Osteoblast (primary cell): ENCODE data around the gene MTA3. TPM values are rescaled to one million over a fixed set of nuclear protein-coding genes. Genes with fewer than 3 reads are reported as not detected.

Experiments
- DNase-seq: peaks from one replicate; pipeline ENCODE4 v3.0.0; 2011; ENCODE audit warnings: low spot score, mixed read lengths; ENCODE audit not compliant: insufficient read length; ENCODE audit errors: missing footprints
- H2AFZ ChIP-seq: 2 replicates; pipeline ENCODE4 v1.6.0; 2011; ENCODE audit warnings: mild to moderate bottlenecking, low read length
- H3K27ac ChIP-seq: 2 replicates; pipeline ENCODE4 v1.5.1; 2011; ENCODE audit warnings: mild to moderate bottlenecking, low read depth, low read length, moderate library complexity
- H3K27me3 ChIP-seq: 2 replicates; pipeline ENCODE4 v1.6.0; 2012; ENCODE audit warnings: mild to moderate bottlenecking, control low read depth, inconsistent platforms, low read length, moderate library complexity; ENCODE audit not compliant: insufficient read depth
- H3K36me3 ChIP-seq: 2 replicates; pipeline ENCODE4 v1.5.1; 2011; ENCODE audit warnings: mild to moderate bottlenecking, low read length, control low read depth, moderate library complexity; ENCODE audit not compliant: insufficient read depth
- H3K4me1 ChIP-seq: 2 replicates; pipeline ENCODE4 v1.5.1; 2011; ENCODE audit warnings: mild to moderate bottlenecking, low read length, control low read depth, moderate library complexity; ENCODE audit not compliant: insufficient read depth
- H3K4me2 ChIP-seq: 2 replicates; pipeline ENCODE4 v1.6.0; 2011; ENCODE audit warnings: mild to moderate bottlenecking, low read length; ENCODE audit not compliant: insufficient read depth
- H3K4me3 ChIP-seq: fragments of 200-600 bp; sonication (generic); 3 replicates; pipeline ENCODE4 v1.5.1; 2012; ENCODE audit warnings: mild to moderate bottlenecking, low read length, inconsistent platforms; ENCODE audit not compliant: insufficient read depth
- H3K79me2 ChIP-seq: 2 replicates; pipeline ENCODE4 v1.6.0; 2012; ENCODE audit warnings: mild to moderate bottlenecking, low read length, control low read depth, inconsistent platforms; ENCODE audit not compliant: insufficient read depth
- H3K9me3 ChIP-seq: 2 replicates; pipeline ENCODE4 v1.5.1; 2011; ENCODE audit warnings: low read depth, low read length, control low read depth
- H4K20me1 ChIP-seq: 2 replicates; pipeline ENCODE4 v1.6.0; 2012; ENCODE audit warnings: mild to moderate bottlenecking, low read length, control low read depth; ENCODE audit not compliant: insufficient read depth
- CTCF ChIP-seq: IDR thresholded peaks from 2 replicates; pipeline ENCODE4 v1.5.1; 2011; ENCODE audit warnings: mild to moderate bottlenecking, low read depth, low read length, moderate library complexity; ENCODE audit errors: extremely low read depth
- total RNA-seq: library from RNA; depleted of rRNA; stranded (reverse); fragments of >200 nt; gene quantifications from 2 replicates; pipeline ENCODE4 v1.2.3, GENCODE V29; 2012

MTA3 gene
- total RNA-seq, 1 donor = 29.3 TPM

GRCh38 chr2:42712934-42713333, 144.5 kb downstream of the MTA3 start:
- H3K27me3 ChIP-seq = no peaks in the 10 kb centered on the region
- H3K27ac ChIP-seq = no peak overlapping the region
- no peak overlapping the region for H2AFZ ChIP-seq
- no peaks in the 10 kb centered on the region for H3K9me3 ChIP-seq
- no peak overlapping the region for H3K4me3 ChIP-seq
- TF ChIP-seq CTCF = no peak
- H4K20me1 ChIP-seq = no peaks in the 10 kb centered on the region
- peaks cover 13% of the 10 kb centered on the region for H3K36me3 ChIP-seq
- H3K4me2 ChIP-seq = no peak overlapping the region
- DNase-seq = no peak
- no peaks in the 10 kb centered on the region for H3K4me1 ChIP-seq
- H3K79me2 ChIP-seq = no peaks in the 10 kb centered on the region

GRCh38 chr2:42713920-42714319, 145.5 kb downstream of the MTA3 start:
- H3K27me3 ChIP-seq = no peaks in the 10 kb centered on the region
- no peaks in the 10 kb centered on the region for H3K9me3 ChIP-seq
- H4K20me1 ChIP-seq = no peaks in the 10 kb centered on the region
- no peak overlapping the region for H3K4me2 ChIP-seq
- H3K36me3 ChIP-seq = peaks cover 6% of the 10 kb centered on the region
- H3K79me2 ChIP-seq = no peaks in the 10 kb centered on the region
- no peaks in the 10 kb centered on the region for H3K4me1 ChIP-seq
- no peak for DNase-seq
- H3K27ac ChIP-seq = no peak overlapping the region
- no peak for TF ChIP-seq CTCF
- no peak overlapping the region for H2AFZ ChIP-seq
- no peak overlapping the region for H3K4me3 ChIP-seq

- H2AFZ ChIP-seq = no peak overlapping the region
- no peak for TF ChIP-seq CTCF
These were observed 146.3 kb downstream of the MTA3 start for GRCh38 chr2:42714686-42715085.

GRCh38 chr2:42721898-42722297, 153.5 kb downstream of the MTA3 start:
- Histone ChIP-seq H2AFZ (no peak overlapping the region), H3K4me2 (peak overlapping the region; percentile 55), H4K20me1 (no peaks in the 10 kb centered on the region), H3K4me1 (peaks cover 11% of the 10 kb centered on the region), H3K27ac (peak overlapping the region; percentile 65), H3K79me2 (no peaks in the 10 kb centered on the region), H3K4me3 (no peak overlapping the region), H3K27me3 (no peaks in the 10 kb centered on the region), H3K36me3 (no peaks in the 10 kb centered on the region), H3K9me3 (no peaks in the 10 kb centered on the region)
- no peak for DNase-seq
- no peak for TF ChIP-seq CTCF

More at GRCh38 chr2:42714686-42715085, 146.3 kb downstream of the MTA3 start:
- H3K9me3 ChIP-seq = no peaks in the 10 kb centered on the region
- H3K27me3 ChIP-seq = no peaks in the 10 kb centered on the region
- H3K4me3 ChIP-seq = no peak overlapping the region
- no peaks in the 10 kb centered on the region for H3K79me2 ChIP-seq
- H3K27ac ChIP-seq = no peak overlapping the region
- H3K4me2 ChIP-seq = no peak overlapping the region
- no peaks in the 10 kb centered on the region for H3K4me1 ChIP-seq
- no peak for DNase-seq
- no peaks in the 10 kb centered on the region for H4K20me1 ChIP-seq
- no peaks in the 10 kb centered on the region for H3K36me3 ChIP-seq
